Measurements from ENCODE around the gene PSMB10.

DNA sequence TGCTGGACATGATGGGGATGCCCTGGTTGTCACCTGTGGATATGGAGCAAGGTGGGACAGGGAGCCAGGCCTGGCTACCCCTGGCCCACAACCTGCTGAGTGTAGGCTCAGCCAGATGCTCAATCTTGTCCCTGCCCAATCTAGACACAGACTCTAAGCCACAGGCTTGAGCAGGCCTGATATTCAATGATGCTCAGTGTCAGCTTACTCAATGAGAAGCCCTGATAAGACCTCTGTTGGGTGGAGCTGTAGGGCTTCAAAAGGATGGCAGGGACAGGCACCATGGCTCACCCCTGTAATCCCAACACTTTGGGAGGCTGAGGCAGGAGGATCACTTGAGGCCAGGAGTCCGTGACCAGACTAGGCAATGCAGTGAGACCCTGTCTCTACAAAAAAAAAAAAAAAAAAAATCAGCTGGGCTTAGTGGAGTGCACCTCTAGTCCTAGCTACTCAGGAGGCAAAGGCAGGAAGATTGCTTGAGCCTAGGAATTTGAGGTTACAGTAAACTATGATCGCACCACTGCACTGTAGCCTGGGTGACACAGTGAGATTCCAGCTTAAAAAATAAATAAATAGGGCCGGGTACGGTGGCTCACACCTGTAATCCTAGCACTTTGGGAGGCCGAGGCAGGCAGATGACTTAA is 3.9 kb upstream of the PSMB10 start:
- TF ChIP-seq, protein P1, sequence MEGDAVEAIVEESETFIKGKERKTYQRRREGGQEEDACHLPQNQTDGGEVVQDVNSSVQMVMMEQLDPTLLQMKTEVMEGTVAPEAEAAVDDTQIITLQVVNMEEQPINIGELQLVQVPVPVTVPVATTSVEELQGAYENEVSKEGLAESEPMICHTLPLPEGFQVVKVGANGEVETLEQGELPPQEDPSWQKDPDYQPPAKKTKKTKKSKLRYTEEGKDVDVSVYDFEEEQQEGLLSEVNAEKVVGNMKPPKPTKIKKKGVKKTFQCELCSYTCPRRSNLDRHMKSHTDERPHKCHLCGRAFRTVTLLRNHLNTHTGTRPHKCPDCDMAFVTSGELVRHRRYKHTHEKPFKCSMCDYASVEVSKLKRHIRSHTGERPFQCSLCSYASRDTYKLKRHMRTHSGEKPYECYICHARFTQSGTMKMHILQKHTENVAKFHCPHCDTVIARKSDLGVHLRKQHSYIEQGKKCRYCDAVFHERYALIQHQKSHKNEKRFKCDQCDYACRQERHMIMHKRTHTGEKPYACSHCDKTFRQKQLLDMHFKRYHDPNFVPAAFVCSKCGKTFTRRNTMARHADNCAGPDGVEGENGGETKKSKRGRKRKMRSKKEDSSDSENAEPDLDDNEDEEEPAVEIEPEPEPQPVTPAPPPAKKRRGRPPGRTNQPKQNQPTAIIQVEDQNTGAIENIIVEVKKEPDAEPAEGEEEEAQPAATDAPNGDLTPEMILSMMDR (conservative IDR thresholded peaks at IDR 0.05): no peak
- TF ChIP-seq EZH2 (IDR thresholded peaks at IDR 0.05; ENCODE audit: low read depth): no peak

Data from PC-9 (cell line).